Measurements from ENCODE around the gene PREP.

DNA sequence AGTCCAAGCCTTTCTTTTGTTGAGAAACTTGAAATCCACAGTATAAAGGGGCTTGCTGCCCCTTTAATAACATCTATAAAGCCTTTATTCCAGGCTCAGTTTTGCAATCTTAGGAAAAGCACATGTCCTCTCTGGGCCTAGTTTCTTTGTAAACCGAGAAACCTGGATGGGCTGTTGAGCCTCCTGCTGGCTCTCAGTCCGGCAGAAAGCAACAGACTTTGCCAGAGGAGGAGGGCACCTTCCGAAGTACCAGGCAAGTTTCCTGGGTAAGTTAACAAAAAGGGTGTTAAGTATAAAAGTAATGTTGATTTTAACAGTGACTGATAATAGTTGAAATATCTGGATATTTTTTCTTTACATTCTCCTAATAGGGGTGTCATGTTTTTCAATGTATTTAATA lies 124.1 kb downstream of the PREP start:
- TF ChIP-seq, protein P1, sequence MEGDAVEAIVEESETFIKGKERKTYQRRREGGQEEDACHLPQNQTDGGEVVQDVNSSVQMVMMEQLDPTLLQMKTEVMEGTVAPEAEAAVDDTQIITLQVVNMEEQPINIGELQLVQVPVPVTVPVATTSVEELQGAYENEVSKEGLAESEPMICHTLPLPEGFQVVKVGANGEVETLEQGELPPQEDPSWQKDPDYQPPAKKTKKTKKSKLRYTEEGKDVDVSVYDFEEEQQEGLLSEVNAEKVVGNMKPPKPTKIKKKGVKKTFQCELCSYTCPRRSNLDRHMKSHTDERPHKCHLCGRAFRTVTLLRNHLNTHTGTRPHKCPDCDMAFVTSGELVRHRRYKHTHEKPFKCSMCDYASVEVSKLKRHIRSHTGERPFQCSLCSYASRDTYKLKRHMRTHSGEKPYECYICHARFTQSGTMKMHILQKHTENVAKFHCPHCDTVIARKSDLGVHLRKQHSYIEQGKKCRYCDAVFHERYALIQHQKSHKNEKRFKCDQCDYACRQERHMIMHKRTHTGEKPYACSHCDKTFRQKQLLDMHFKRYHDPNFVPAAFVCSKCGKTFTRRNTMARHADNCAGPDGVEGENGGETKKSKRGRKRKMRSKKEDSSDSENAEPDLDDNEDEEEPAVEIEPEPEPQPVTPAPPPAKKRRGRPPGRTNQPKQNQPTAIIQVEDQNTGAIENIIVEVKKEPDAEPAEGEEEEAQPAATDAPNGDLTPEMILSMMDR (conservative IDR thresholded peaks at IDR 0.05), result no peak
- TF ChIP-seq EZH2 (IDR thresholded peaks at IDR 0.05; ENCODE audit: low read depth), result no peak

All from PC-9 (cell line).